CD8-positive, alpha-beta memory T cell (primary cell): ENCODE results near the gene PVALEF. TPM values are rescaled to one million over a fixed set of nuclear protein-coding genes. Genes with fewer than 3 reads are reported as not detected.

ENCODE experiments used
- CTCF ChIA-PET: fragments of 350-600 bp; sonication (Branson Sonifier 250); formaldehyde crosslinking; loops from one replicate; lab custom pipeline; 2021; ENCODE audit warnings: antibody characterized with exemption; lab: Charles Lee
- POLR2A ChIA-PET: fragments of 350-600 bp; sonication (Branson Sonifier 250); formaldehyde crosslinking; loops from one replicate; lab custom pipeline; 2021; ENCODE audit warnings: antibody characterized with exemption; lab: Charles Lee
- DNase-seq, 5 donors: peaks; one replicate each; pipeline versions ENCODE4 v3.0.0 to v3.0.0-alpha.2; 2020 to 2022; ENCODE audit warnings: mixed read lengths in 1 of 5
- H3K27ac ChIP-seq: one replicate; pipeline ENCODE4 v1.7.0; 2013; ENCODE audit warnings: low read depth, mild to moderate bottlenecking, low read length, moderate library complexity
- H3K27me3 ChIP-seq: 2 replicates; pipeline ENCODE4 v1.7.0; 2013; ENCODE audit warnings: low read length, mild to moderate bottlenecking; ENCODE audit not compliant: insufficient read depth, poor library complexity, severe bottlenecking
- H3K36me3 ChIP-seq: 2 replicates; pipeline ENCODE4 v1.7.0; 2013; ENCODE audit warnings: mild to moderate bottlenecking, low read length, moderate library complexity; ENCODE audit not compliant: insufficient read depth
- H3K4me1 ChIP-seq: 2 replicates; pipeline ENCODE4 v1.7.0; 2013; ENCODE audit warnings: mild to moderate bottlenecking, low read length, moderate library complexity; ENCODE audit not compliant: insufficient read depth
- H3K4me3 ChIP-seq: 2 replicates; pipeline ENCODE4 v1.7.0; 2013; ENCODE audit warnings: mild to moderate bottlenecking, low read length
- H3K9me3 ChIP-seq: 2 replicates; pipeline ENCODE4 v1.7.0; 2013; ENCODE audit warnings: mild to moderate bottlenecking, low read length
- H3K27ac Mint-ChIP-seq, 8 donors: one replicate each; pipeline ENCODE4 v1.8.0; 2020 to 2021; ENCODE audit warnings: mixed read lengths in 8 of 8, mild to moderate bottlenecking in 6 of 8, inconsistent platforms in 3 of 8, moderate library complexity in 3 of 8
- H3K27me3 Mint-ChIP-seq, 2 donors: one replicate each; pipeline ENCODE4 v1.8.0; 2020 to 2021; ENCODE audit warnings: mixed read lengths in 2 of 2, mild to moderate bottlenecking in 1 of 2, moderate library complexity in 1 of 2
- H3K36me3 Mint-ChIP-seq, 3 donors: one replicate each; pipeline ENCODE4 v1.8.0; 2020 to 2021; ENCODE audit warnings: mixed read lengths in 3 of 3, inconsistent platforms in 1 of 3, mild to moderate bottlenecking in 1 of 3
- H3K4me1 Mint-ChIP-seq, 3 donors: one replicate each; pipeline ENCODE4 v1.8.0; 2020 to 2021; ENCODE audit warnings: mixed read lengths in 3 of 3, inconsistent platforms in 1 of 3, mild to moderate bottlenecking in 1 of 3
- H3K4me3 Mint-ChIP-seq, 7 donors: one replicate each; pipeline ENCODE4 v1.8.0; 2020 to 2021; ENCODE audit warnings: mixed read lengths in 7 of 7, mild to moderate bottlenecking in 6 of 7, moderate library complexity in 4 of 7, inconsistent platforms in 2 of 7
- H3K9me3 Mint-ChIP-seq, 5 donors: one replicate each; pipeline ENCODE4 v1.8.0; 2020 to 2022; ENCODE audit warnings: mixed read lengths in 5 of 5, mild to moderate bottlenecking in 3 of 5, moderate library complexity in 2 of 5, inconsistent platforms in 1 of 5
- polyA plus RNA-seq: library from polyadenylated mRNA; unstranded; fragments of 300-500 nt; fragmentation: Illumina TruSeq; gene quantifications from one replicate; pipeline ENCODE4 v1.2.3, GENCODE V29; 2021
- total RNA-seq, 2 experiments: library from RNA; stranded (reverse); gene quantifications; one replicate each; pipeline ENCODE4 v1.2.3, GENCODE V29; 2021

Gene PVALEF
- total and polyA plus RNA-seq, 3 experiments from 2014 or later, result not detected

- ChIA-PET CTCF (no interaction called here), POLR2A (no interaction called here)
- no peaks in the 10 kb centered on the region for H3K9me3 Mint-ChIP-seq
- no peaks in the 10 kb centered on the region for H3K4me1 ChIP-seq
- no peaks in the 10 kb centered on the region for H3K27me3 ChIP-seq
- H3K4me3 Mint-ChIP-seq, result no peak overlapping the region
- H3K36me3 ChIP-seq, result no peaks in the 10 kb centered on the region
- H3K4me3 ChIP-seq, result no peak overlapping the region
- H3K27ac ChIP-seq, result no peak overlapping the region
- H3K27ac Mint-ChIP-seq, result no peak overlapping the region
- DNase-seq, result no peak
- peaks cover 0 to 7% (median 0%) of the 10 kb centered on the region in 3 donors for H3K36me3 Mint-ChIP-seq
- H3K4me1 Mint-ChIP-seq, result no peaks in the 10 kb centered on the region
- H3K9me3 ChIP-seq, result no peaks in the 10 kb centered on the region
- H3K27me3 Mint-ChIP-seq, result no peaks in the 10 kb centered on the region
Measured at GRCh38 chr17:81208651-81209050, 43.3 kb downstream of the PVALEF start.

- ChIA-PET POLR2A (no interaction called here), CTCF (no interaction called here)
- Histone ChIP-seq H3K27me3 (no peaks in the 10 kb centered on the region), H3K27ac (no peak overlapping the region), H3K36me3 (no peaks in the 10 kb centered on the region), H3K9me3 (no peaks in the 10 kb centered on the region), H3K4me3 (no peak overlapping the region), H3K4me1 (no peaks in the 10 kb centered on the region)
- no peak for DNase-seq
- no peaks in the 10 kb centered on the region for H3K27me3 Mint-ChIP-seq
- H3K4me1 Mint-ChIP-seq, result no peaks in the 10 kb centered on the region
- peaks cover 0 to 7% (median 0%) of the 10 kb centered on the region in 3 donors for H3K36me3 Mint-ChIP-seq
- H3K27ac Mint-ChIP-seq, result no peak overlapping the region
- H3K4me3 Mint-ChIP-seq, result no peak overlapping the region
- no peaks in the 10 kb centered on the region for H3K9me3 Mint-ChIP-seq
Measured at GRCh38 chr17:81209141-81209540, 43.8 kb downstream of the PVALEF start.

GRCh38 chr17:81210466-81210865, 45.2 kb downstream of the PVALEF start:
- no peak for DNase-seq
- Mint-ChIP-seq H3K27ac (peak overlapping the region in 1 of 8 donors; percentile 24), H3K9me3 (no peaks in the 10 kb centered on the region), H3K4me3 (no peak overlapping the region), H3K4me1 (no peaks in the 10 kb centered on the region), H3K27me3 (no peaks in the 10 kb centered on the region), H3K36me3 (peaks cover 0 to 4% (median 0%) of the 10 kb centered on the region in 3 donors)
- ChIA-PET POLR2A (interaction anchor here (0.6 kb wide), 1 partner anchor 16 kb away, joined by 5 read pairs; no protein-coding TSS in a partner anchor), CTCF (no interaction called here)
- Histone ChIP-seq H3K4me3 (no peak overlapping the region), H3K27me3 (no peaks in the 10 kb centered on the region), H3K27ac (no peak overlapping the region), H3K9me3 (no peaks in the 10 kb centered on the region), H3K36me3 (no peaks in the 10 kb centered on the region), H3K4me1 (no peaks in the 10 kb centered on the region)

- Mint-ChIP-seq H3K4me3 (no peak overlapping the region), H3K36me3 (peaks cover 0 to 4% (median 0%) of the 10 kb centered on the region in 3 donors), H3K27ac (peak overlapping the region in 1 of 8 donors; percentile 79), H3K9me3 (no peaks in the 10 kb centered on the region), H3K4me1 (no peaks in the 10 kb centered on the region), H3K27me3 (no peaks in the 10 kb centered on the region)
- no peak overlapping the region for H3K4me3 ChIP-seq
- H3K27ac ChIP-seq, result no peak overlapping the region
- POLR2A ChIA-PET, result interaction anchor here (0.6 kb wide), 1 partner anchor 16 kb away, joined by 5 read pairs; no protein-coding TSS in a partner anchor
- no peaks in the 10 kb centered on the region for H3K36me3 ChIP-seq
- H3K9me3 ChIP-seq, result no peaks in the 10 kb centered on the region
- no peak for DNase-seq
- H3K4me1 ChIP-seq, result no peaks in the 10 kb centered on the region
- CTCF ChIA-PET, result no interaction called here
- H3K27me3 ChIP-seq, result no peaks in the 10 kb centered on the region
Measured at GRCh38 chr17:81210868-81211267, 45.6 kb downstream of the PVALEF start.

- H3K27me3 ChIP-seq, result no peaks in the 10 kb centered on the region
- H3K36me3 ChIP-seq, result no peaks in the 10 kb centered on the region
- CTCF ChIA-PET, result no interaction called here
- no peaks in the 10 kb centered on the region for H3K9me3 ChIP-seq
- no peaks in the 10 kb centered on the region for H3K27me3 Mint-ChIP-seq
- H3K27ac Mint-ChIP-seq, result no peak overlapping the region
- no peaks in the 10 kb centered on the region for H3K4me1 ChIP-seq
- peaks cover 0 to 8% (median 0%) of the 10 kb centered on the region in 3 donors for H3K36me3 Mint-ChIP-seq
- H3K9me3 Mint-ChIP-seq, result no peaks in the 10 kb centered on the region
- no peak for DNase-seq
- H3K4me3 Mint-ChIP-seq, result no peak overlapping the region
- no peaks in the 10 kb centered on the region for H3K4me1 Mint-ChIP-seq
- POLR2A ChIA-PET, result no interaction called here
- no peak overlapping the region for H3K27ac ChIP-seq
- no peak overlapping the region for H3K4me3 ChIP-seq
Measured at GRCh38 chr17:81212365-81212764, 47.1 kb downstream of the PVALEF start.

GRCh38 chr17:81213978-81214377, 48.7 kb downstream of the PVALEF start:
- ChIA-PET CTCF (no interaction called here), POLR2A (no interaction called here)

GRCh38 chr17:81217491-81217890, 52.2 kb downstream of the PVALEF start:
- POLR2A ChIA-PET, result no interaction called here
- H3K9me3 Mint-ChIP-seq, result no peaks in the 10 kb centered on the region

More at GRCh38 chr17:81213978-81214377, 48.7 kb downstream of the PVALEF start:
- H3K4me3 Mint-ChIP-seq, result no peak overlapping the region
- Histone ChIP-seq H3K36me3 (no peaks in the 10 kb centered on the region), H3K9me3 (no peaks in the 10 kb centered on the region), H3K27me3 (no peaks in the 10 kb centered on the region), H3K4me1 (no peaks in the 10 kb centered on the region), H3K27ac (no peak overlapping the region), H3K4me3 (no peak overlapping the region)
- DNase-seq, result no peak
- H3K9me3 Mint-ChIP-seq, result no peaks in the 10 kb centered on the region
- H3K4me1 Mint-ChIP-seq, result no peaks in the 10 kb centered on the region
- no peaks in the 10 kb centered on the region for H3K27me3 Mint-ChIP-seq
- peaks cover 0 to 8% (median 0%) of the 10 kb centered on the region in 3 donors for H3K36me3 Mint-ChIP-seq
- no peak overlapping the region for H3K27ac Mint-ChIP-seq

GRCh38 chr17:81218459-81218858, 53.2 kb downstream of the PVALEF start:
- Histone ChIP-seq H3K36me3 (no peaks in the 10 kb centered on the region), H3K4me1 (peaks cover 14% of the 10 kb centered on the region), H3K9me3 (no peaks in the 10 kb centered on the region), H3K4me3 (no peak overlapping the region), H3K27ac (no peak overlapping the region), H3K27me3 (no peaks in the 10 kb centered on the region)
- Mint-ChIP-seq H3K4me3 (no peak overlapping the region), H3K36me3 (peaks cover 0 to 10% (median 0%) of the 10 kb centered on the region in 3 donors), H3K27me3 (no peaks in the 10 kb centered on the region), H3K9me3 (no peaks in the 10 kb centered on the region), H3K4me1 (peaks cover 6 to 16% (median 7%) of the 10 kb centered on the region in 3 donors), H3K27ac (no peak overlapping the region)
- ChIA-PET POLR2A (no interaction called here), CTCF (no interaction called here)
- no peak for DNase-seq

More at GRCh38 chr17:81217491-81217890, 52.2 kb downstream of the PVALEF start:
- Histone ChIP-seq H3K9me3 (no peaks in the 10 kb centered on the region), H3K36me3 (no peaks in the 10 kb centered on the region), H3K27me3 (no peaks in the 10 kb centered on the region), H3K27ac (no peak overlapping the region), H3K4me3 (no peak overlapping the region), H3K4me1 (peaks cover 11% of the 10 kb centered on the region)
- no peaks in the 10 kb centered on the region for H3K27me3 Mint-ChIP-seq
- H3K27ac Mint-ChIP-seq, result no peak overlapping the region
- peaks cover 3 to 11% (median 5%) of the 10 kb centered on the region in 3 donors for H3K4me1 Mint-ChIP-seq
- CTCF ChIA-PET, result no interaction called here
- DNase-seq, result no peak
- H3K4me3 Mint-ChIP-seq, result no peak overlapping the region
- peaks cover 0 to 10% (median 0%) of the 10 kb centered on the region in 3 donors for H3K36me3 Mint-ChIP-seq
